ENCODE results near the gene PLCL2.

Gene PLCL2

GRCh38 chr3:17039594-17039993, 154.8 kb downstream of the PLCL2 start:
- Histone ChIP-seq H3K9ac (ENCODE audit: low read depth, low read length) (no peak overlapping the region), H2AFZ (ENCODE audit: low read depth, low read length) (no peak overlapping the region), H3K79me2 (ENCODE audit: insufficient read depth, low read length) (no peaks in the 10 kb centered on the region), H3K4me1 (ENCODE audit: insufficient read depth, low read length) (no peaks in the 10 kb centered on the region), H4K20me1 (ENCODE audit: insufficient read depth, low read length) (no peaks in the 10 kb centered on the region), H3K27me3 (ENCODE audit: insufficient read depth, low read length, poor library complexity) (no peaks in the 10 kb centered on the region), H3K4me3 (ENCODE audit: low read depth in 1 of 2, low read length in 2 of 2) (no peak overlapping the region), H3K36me3 (ENCODE audit: insufficient read depth, low read length) (peaks cover 4% of the 10 kb centered on the region; the same call in 1 of the 2 replicates), H3K4me2 (ENCODE audit: insufficient read depth, low read length) (no peak overlapping the region), H3K9me3 (ENCODE audit: insufficient read depth, low read length, severe bottlenecking) (no peaks in the 10 kb centered on the region), H3K27ac (ENCODE audit: low read length) (no peak overlapping the region)
- ATAC-seq (ENCODE audit: insufficient read depth, low read depth) (0 out of 3 replicates have a peak, but pooled peaks have one; percentile 33), DNase-seq (no peak)
- TF ChIP-seq EZH2 (IDR thresholded peaks at IDR 0.05; ENCODE audit: borderline replicate concordance, low read depth, low read length, severe bottlenecking) (no peak), CTCF (IDR thresholded peaks at IDR 0.05; ENCODE audit: borderline replicate concordance, extremely low read depth, low read length, poor library complexity, severe bottlenecking) (no peak)

- Histone ChIP-seq H3K4me2 (ENCODE audit: insufficient read depth, low read length) (no peak overlapping the region), H4K20me1 (ENCODE audit: insufficient read depth, low read length) (no peaks in the 10 kb centered on the region), H3K36me3 (ENCODE audit: insufficient read depth, low read length) (peaks cover 7% of the 10 kb centered on the region; the same call in 1 of the 2 replicates), H2AFZ (ENCODE audit: low read depth, low read length) (no peak overlapping the region), H3K9ac (ENCODE audit: low read depth, low read length) (no peak overlapping the region), H3K4me1 (ENCODE audit: insufficient read depth, low read length) (no peaks in the 10 kb centered on the region), H3K79me2 (ENCODE audit: insufficient read depth, low read length) (no peaks in the 10 kb centered on the region), H3K27ac (ENCODE audit: low read length) (no peak overlapping the region), H3K9me3 (ENCODE audit: insufficient read depth, low read length, severe bottlenecking) (no peaks in the 10 kb centered on the region), H3K4me3 (ENCODE audit: low read depth in 1 of 2, low read length in 2 of 2) (no peak overlapping the region), H3K27me3 (ENCODE audit: insufficient read depth, low read length, poor library complexity) (no peaks in the 10 kb centered on the region)
- DNase-seq, result no peak
- ATAC-seq (ENCODE audit: insufficient read depth, low read depth), result no peak
- no peak for TF ChIP-seq CTCF (IDR thresholded peaks at IDR 0.05; ENCODE audit: borderline replicate concordance, extremely low read depth, low read length, poor library complexity, severe bottlenecking)
- no peak for TF ChIP-seq EZH2 (IDR thresholded peaks at IDR 0.05; ENCODE audit: borderline replicate concordance, low read depth, low read length, severe bottlenecking)
These were observed 155.7 kb downstream of the PLCL2 start for GRCh38 chr3:17040322-17040989.

- Histone ChIP-seq H3K4me2 (ENCODE audit: insufficient read depth, low read length) (no peak overlapping the region), H3K27me3 (ENCODE audit: insufficient read depth, low read length, poor library complexity) (no peaks in the 10 kb centered on the region), H3K79me2 (ENCODE audit: insufficient read depth, low read length) (no peaks in the 10 kb centered on the region), H2AFZ (ENCODE audit: low read depth, low read length) (no peak overlapping the region), H3K9me3 (ENCODE audit: insufficient read depth, low read length, severe bottlenecking) (no peaks in the 10 kb centered on the region), H3K9ac (ENCODE audit: low read depth, low read length) (no peak overlapping the region), H3K4me3 (ENCODE audit: low read depth in 1 of 2, low read length in 2 of 2) (no peak overlapping the region), H3K4me1 (ENCODE audit: insufficient read depth, low read length) (no peaks in the 10 kb centered on the region), H3K27ac (ENCODE audit: low read length) (no peak overlapping the region), H4K20me1 (ENCODE audit: insufficient read depth, low read length) (no peaks in the 10 kb centered on the region), H3K36me3 (ENCODE audit: insufficient read depth, low read length) (peaks cover 7% of the 10 kb centered on the region; the same call in 1 of the 2 replicates)
- TF ChIP-seq CTCF (IDR thresholded peaks at IDR 0.05; ENCODE audit: borderline replicate concordance, extremely low read depth, low read length, poor library complexity, severe bottlenecking) (no peak), EZH2 (IDR thresholded peaks at IDR 0.05; ENCODE audit: borderline replicate concordance, low read depth, low read length, severe bottlenecking) (no peak)
- no peak for ATAC-seq (ENCODE audit: insufficient read depth, low read depth)
- no peak for DNase-seq
These were observed 156.2 kb downstream of the PLCL2 start for GRCh38 chr3:17040990-17041377.

All from DND-41 (cell line).